HG02642 (cell line): Measurements from ENCODE around the gene PCSK6.

Experiments used
- ATAC-seq: cut with Tn5 transposase; IDR thresholded peaks from one replicate; pipeline ENCODE4 v1.9.1; 2021; ENCODE audit warnings: mild to moderate bottlenecking; ENCODE audit not compliant: unreplicated experiment, poor library complexity

The PCSK6 gene

DNA sequence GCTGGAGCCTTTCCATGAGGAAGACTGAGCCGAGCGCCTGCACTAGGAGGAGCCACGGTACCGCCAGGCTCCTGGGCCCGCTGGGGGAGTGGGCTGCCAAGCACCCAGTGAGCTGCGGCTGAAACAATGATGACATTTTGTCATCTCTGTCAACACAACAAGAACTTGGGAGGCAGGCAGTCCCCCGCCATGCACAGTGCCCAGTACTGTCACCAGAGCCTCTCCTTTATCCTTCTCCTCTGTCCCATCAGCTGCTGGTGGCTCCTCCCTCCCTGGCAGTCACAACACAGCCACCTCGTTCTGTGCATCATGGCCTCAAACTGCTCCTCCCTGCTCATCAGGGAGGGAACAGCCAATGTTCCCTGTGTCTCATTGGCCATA, 34.0 kb upstream of the PCSK6 start:
- ATAC-seq: no peak

DNA sequence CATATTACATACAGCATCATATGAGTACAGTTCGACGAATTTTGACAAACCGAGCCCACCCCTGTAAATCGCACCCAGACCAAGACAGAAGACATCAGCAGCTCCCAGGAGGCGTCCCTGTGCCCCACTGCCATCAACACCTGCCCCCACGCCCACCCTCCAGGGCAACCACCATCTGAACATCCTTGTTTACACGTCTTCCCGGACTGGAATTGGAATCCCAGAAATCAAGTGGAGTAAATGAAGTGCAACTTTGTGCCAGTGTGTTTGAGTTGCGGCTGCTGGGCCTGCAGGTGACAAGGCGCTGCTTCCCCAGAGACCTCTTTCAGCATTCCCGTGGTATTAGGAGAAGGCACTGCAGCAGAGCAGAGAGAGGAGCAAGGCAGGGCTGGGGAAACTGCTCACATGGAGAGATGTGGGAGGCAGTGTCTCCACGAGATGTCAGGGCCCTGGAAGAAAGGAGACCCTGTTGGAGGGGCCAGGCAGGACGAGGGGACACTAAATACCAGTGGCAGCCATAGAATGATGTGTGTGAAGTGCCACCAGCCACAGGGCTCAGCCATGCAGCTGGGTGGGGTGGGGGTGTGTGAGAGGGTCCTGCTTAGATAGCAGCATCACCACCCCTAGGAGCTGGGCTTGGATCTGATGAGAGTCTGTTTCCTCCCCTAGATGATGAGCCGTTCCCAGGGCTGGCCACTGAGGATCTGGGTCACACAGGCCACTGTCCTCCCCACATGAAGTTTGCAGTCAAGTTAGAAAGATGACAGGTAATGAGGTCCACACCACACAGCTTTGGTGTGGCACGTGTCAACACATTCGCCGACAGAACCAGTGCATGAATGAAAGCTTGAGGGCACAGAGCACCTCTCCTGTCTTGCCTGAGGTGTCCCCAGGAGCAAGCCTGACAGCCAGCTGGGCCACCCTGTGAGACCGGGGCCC, 33.4 kb upstream of the PCSK6 start:
- no peak for ATAC-seq

DNA sequence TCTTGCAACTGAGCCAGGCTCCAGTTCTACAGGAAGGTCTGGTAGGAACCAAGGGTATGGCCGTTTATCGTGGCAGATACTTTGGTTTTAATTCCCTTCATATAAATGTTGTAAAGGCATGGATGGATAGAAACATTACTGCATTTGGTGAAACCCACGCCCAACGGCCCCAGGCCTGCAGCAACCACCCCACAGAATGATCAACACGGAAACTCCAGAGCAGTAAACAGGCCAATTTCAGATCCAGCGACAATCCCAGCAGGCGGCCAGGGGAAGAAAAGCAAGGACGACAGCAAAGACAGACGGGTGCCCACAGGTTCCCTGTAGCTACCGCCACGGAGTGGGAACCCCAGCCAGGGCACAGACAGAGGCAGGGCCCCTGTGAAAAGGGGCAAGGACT, 32.6 kb upstream of the PCSK6 start:
- no peak for ATAC-seq

DNA sequence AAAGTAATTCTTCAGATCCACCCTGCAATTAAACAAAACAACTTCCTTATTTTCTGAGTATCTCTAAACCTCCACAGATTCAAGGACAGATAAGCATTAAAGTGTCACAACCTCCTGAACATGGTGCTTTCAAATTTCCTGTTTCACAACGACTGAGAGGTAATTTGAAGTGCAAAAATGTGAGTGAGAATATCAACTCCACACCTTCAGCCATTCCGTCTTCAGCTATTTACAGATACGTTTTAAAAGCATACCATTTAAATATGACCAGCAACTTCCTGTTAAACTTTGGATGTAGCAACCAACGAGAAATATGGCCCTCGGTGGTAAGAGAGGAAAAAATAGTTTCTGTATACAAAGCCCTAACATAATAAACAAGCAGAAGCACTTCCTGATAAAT, 32.1 kb upstream of the PCSK6 start:
- no peak for ATAC-seq

DNA sequence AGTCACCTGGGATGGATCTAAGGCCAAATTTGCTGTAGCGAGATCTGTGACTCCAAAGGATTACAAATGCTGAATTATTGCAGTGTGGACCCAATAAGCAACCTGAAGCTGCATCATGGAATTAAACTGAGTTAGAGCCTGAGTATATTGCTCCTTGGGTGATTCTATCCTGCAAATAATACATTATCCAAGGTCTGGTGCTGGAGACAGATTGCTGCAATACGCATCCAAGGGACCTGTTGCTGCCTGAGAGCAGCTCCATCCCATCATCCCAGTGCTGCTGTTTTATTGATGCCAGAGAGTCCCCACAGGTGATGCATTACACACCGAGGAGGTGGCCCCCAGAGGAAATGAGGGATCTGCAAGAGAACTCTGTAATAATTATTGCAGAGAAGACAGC, 31.6 kb upstream of the PCSK6 start:
- ATAC-seq: no peak

DNA sequence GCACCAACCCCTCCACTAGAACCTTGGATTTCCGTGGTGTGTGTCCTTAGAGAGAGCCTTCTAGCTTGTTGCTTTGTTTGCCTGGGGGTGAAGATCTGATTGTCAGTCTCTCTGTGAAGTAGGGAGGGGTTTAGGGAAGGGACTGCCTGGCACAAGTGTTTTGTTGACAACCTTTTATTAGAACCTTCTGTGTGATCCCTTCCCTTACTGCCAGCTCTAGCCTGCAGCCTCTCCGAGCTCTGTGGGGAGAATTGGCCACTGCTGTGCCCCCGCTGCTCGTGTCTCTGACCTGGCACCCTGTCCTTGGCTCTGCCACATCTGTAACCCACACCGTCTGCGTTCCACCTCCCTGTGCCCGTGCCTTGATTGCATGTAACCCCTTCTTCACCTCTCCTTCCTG, 30.9 kb upstream of the PCSK6 start:
- no peak for ATAC-seq

DNA sequence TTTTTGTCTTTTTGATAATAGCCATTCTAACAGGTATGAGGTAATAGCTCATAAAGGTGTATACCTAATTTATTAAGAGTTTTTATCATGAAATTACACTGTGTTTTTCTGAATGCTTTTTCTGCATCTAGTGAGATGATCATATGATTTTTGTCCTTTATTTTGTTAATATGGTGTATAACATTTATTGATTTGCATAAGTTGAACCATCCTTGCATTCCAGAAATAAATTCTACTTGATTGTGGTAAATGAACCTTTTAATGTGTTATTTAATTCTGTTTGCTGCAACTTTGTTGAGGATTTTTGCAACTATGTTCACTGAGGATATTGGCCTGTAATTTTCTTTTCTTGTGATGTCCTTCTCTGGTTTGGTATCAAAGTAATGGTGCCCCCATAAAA, 28.0 kb upstream of the PCSK6 start:
- ATAC-seq: no peak

DNA sequence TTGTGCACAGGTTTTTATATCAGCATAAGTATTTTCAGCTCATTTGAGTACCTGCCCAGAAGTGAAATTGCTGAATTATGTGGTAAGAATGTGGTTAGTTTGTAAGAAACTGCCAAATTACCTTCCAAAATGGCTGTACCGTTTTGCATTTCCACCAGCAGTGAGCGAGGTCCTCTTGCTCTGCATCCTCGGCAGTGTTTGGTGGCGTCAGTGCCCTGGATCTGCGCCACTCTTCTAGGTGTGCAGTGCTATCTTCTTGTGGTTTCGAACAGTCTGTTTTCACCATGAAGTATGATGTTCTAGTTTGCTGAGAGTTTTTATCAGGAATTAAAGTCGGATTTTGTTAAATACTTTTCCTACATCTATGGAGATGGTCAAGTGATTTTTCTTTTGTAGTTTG, 24.8 kb upstream of the PCSK6 start:
- no peak for ATAC-seq

DNA sequence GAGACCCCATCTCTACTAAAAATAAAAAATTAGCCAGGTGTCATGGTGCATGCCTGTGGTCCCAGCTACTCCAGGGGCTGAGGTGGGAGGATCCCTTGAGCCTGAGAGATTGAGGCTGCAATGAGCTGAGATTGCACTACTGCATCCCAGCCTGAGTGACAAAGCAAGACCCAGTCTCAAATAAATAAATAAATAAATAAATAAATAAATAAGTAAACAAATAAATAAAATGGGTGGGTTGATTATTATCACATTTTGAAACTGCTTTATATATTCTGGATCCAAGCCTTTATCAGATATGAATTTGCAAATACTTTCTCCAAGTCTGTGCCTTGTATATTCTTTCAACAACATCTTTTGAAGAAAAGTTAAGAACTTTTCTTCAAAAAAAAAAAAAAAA, 22.2 kb upstream of the PCSK6 start:
- no peak for ATAC-seq

DNA sequence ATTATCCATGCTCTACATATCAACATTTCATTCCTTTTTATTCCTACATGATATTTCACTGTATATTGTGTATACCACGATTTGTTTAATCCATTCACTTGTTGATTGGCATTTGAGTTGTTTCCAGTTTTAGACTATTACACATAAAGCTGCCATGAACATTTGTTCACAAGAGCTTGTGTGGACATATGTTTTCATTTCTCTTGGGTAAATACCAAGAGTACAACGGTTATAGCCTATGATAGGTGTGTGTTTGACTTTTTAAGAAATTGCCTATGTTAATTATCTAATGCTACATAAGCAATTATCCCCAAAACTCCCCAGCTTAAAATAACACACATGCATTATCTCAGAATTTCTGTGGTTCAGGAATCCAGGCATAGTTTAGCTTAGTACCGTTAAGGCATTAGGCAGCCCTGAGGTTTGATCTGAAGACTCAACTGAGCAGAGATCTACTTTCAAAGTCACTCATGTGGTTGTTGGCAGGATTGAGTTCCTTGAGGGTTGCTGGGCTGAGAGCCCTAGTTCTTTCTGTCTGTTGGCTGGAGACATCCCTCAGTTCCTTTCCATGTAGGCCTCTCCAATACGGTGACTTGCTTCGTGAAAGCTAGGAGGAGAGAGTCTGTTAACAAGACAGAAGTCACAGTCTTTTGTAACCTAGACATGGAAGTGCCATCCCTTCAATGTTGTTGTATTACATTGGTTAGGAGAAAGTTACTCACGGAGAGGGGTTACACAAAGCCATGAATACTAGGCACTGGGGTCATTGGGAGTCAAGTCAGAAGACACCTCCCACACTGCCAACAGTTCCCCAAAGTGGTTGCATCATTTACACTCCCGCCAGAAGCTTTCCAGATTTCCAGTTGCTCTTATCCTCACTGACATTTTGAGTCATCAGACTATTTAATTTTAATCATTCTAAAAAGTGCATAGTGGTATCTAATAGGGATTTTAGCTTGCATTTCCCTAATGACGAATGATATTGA, 21.0 kb upstream of the PCSK6 start:
- no peak for ATAC-seq

DNA sequence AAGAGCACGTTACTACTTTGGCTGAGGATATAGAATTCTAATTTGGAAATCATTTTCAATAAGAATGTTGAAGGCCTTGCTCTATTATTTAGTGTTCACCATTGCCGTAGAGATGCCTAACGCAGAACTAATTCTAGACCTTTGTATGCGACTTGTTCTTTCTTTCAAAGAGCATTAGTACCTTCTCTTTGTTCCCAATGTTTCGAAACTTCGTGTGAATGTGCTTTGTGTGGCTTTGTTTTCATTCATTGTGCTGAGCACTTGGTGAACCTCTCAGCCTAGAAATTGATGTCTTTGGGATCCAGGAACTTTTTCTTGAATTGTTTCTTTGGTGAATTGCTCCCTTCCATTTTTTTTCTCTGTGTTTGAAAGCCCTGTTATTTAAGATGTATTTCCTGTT, 19.8 kb upstream of the PCSK6 start:
- ATAC-seq: no peak

DNA sequence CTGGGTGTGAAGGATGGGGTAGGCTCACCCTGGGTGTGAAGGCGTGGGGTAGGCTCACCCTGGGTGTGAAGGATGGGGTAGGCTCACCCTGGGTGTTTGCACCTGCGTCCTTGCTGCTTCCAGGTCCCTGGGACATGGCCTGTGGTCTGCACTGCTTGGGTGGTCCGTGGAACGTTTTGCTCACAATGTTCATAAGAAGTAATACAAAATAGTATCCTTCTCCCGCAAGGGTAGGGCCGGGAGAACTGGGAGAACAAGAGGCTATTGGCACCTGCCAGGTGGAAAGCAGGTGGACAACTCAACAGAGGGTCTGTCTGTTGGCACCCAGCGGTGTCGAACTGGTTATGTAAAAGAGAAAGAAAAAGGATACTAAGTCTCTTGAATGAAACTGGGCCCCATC, 17.0 kb upstream of the PCSK6 start:
- ATAC-seq: no peak

DNA sequence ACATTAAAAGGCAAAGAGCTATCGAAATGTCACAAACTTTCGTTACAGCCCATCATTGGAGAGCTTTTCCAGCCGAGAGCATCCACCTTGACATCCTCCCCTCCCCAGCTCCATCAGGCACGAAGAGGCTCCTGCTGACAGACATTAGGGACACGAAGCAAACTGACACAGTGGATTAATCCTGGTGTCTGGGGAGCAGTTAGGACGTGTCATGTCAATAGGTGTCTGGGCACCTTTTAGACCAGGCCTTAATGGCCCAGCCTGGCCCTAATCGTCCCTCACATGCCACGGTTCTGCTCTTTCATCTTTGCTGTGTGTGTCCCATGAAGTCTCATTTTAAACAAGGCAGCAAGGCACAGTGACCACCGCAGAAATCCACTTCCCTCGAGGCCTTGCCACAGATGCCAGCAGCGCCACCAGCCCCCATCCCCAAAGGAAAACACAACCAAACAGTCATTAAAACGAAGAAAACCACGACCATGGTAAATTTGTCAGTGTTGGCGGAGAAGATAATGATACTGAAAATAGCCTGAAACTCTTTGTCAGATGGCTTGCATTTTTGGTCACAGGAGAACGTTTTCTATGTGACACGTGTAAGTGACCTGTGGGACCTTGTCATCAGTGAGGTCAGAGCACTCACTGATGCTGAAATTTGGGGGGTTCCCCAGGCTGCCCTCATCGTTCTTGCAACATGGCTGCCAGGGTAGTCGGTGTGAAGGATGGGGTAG, 16.3 kb upstream of the PCSK6 start:
- ATAC-seq: no peak

DNA sequence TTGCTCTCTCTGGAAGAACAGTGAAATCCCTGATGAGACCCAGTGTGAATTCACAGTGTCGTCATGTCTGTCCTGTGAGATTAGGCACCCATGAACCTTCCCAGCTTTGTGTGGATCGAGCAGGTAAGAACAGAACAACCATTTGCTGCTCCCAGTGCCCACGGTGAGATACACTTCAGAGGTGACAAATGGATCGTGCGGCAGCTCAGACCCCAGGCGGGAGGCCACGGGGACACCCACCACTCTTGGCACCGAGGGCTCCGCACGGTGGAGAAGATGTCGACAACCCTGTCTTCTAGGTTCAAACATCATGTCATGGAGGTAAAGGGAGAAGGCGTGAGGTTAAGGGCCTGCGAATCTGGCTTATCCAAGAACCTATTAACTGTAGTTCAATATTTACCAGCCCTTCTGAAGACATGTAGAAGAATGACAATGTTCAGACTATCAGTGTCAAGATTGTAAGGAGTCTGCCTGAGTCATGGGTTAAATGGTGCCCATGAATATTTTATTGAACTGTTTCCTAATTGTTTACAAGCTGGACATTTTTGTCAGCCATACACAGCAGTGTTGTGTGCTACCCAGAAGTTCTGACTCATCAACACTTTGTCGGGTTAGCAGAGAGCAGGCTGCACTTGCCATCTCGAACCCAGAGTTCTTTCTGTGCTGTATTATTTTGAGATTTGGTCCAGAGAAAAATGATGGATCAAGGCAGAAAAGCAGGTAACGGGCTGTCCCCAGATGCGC, 15.5 kb upstream of the PCSK6 start:
- ATAC-seq: no peak

DNA sequence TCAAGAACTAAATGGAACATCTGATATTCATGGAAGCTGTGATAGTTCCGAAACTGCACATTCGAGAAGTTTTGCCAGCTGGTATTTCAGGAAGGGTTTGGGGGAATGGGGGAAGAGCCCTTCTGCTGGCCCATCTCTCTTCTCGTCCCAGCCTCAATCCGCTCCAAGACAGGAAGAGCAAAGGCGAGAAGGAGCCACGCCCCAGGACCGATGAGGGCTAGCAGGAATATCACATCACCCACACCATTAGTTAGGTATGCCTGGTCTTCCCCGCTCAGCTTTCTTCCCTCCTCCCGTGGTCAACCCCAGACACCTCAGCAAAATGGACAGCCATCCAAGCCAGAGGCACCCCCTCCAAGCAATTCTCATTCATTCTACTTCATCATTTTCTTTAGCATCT, 14.9 kb upstream of the PCSK6 start:
- no peak for ATAC-seq

DNA sequence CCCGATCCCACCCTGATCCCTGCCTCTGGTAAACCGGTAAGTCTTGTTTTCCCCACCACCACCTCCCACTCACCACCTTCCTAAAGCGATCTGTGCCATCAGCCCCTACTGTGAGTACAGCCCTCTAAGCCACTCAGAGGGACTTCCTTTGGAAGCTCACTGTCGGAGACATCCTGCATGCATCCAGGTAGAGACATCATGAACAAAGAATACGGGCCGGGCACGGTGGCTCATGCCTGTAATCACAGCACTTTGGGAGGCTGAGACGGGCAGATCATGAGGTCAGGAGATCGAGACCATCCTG, 13.7 kb upstream of the PCSK6 start:
- no peak for ATAC-seq

DNA sequence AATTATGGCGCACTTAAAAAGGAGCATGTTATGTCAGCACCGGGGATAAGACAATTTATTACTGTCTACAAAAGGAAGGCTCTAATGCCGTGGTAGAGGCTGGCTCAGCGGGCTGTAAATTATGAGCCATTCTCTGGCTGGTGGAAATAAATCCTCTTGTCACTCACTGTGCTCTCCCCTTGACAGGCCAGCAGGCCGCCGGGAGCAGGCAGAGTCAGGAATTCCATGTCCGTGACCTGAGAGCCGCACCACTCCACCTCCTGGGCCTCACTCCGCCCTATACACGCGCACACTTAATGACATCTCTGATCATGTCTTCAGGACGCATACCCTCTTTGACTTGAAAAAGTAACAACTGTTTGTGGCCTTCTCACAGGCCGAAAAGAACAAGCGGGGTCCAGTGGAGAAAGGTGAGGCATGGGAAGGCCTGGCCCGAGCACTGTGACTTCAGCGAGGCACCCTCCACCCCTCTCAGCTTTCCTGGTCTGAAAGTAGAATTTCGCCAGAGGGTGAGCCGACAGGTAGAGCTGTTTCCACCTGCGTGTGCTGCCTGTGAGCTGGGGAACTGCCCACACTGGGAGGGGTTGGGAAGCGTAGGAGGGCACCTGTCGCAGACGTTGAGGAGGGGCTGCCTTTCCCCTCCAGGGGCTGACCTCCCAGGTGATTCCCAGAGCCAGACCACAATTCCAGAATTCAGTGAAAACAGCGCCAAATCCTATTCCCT, 13.2 kb upstream of the PCSK6 start:
- ATAC-seq: no peak

DNA sequence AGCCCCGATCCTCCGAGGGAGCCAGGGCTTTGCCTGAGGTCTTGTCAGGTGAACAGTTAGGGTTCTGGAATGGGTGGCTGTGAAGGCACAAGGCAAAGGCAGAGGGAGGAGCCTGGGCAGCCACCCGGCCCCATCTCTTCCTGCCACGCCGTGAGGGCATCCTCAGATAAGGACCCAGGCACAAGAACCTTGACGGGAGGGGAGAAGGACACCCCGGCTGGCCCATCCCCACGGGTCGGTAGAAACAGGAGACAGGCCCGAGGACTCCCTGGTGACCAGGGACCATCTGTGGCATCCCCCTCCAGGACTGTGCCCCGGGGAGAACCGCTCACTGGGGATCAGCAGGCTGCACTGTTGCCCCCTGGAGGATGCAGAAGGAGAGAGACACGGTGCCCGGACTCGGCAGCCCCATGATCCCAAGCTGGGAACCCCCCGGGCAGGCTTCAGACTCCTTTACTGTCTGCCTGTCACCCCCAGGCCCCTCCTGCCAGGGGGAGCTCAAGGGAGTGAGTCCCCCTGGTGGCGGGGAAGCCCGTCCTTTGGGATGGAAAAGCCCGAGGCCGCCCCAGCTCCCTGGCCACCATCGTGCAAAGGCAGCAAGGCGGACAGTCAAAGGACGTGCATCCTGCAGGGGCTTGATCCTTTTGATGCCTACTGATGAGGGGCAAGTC, 12.3 kb upstream of the PCSK6 start:
- ATAC-seq: peak; percentile 65
